OCI-LY1 (cell line): ENCODE data around the gene SMIM1.

Experiments used
- CTCF ChIP-seq: fragments of 200-600 bp; sonication (generic), shearing (Covaris generic); IDR thresholded peaks from 2 replicates; pipeline ENCODE4 v1.5.1; 2017; ENCODE audit warnings: mild to moderate bottlenecking, antibody characterized with exemption, low read length, moderate library complexity, mixed read lengths
- EZH2 ChIP-seq: fragments of 200-600 bp; sonication (generic), shearing (Covaris generic); IDR thresholded peaks from 2 replicates; pipeline ENCODE4 v1.8.0; 2017; ENCODE audit warnings: borderline replicate concordance, mixed run types, mild to moderate bottlenecking, antibody characterized with exemption, low read length, moderate library complexity, mixed read lengths

- TF ChIP-seq CTCF (no peak), EZH2 (no peak)
These were observed 23.9 kb downstream of the SMIM1 start, which contains the start of gene LRRC47 for GRCh38 chr1:3796215-3797061.
